ENCODE data around the gene ACADS.

DNA sequence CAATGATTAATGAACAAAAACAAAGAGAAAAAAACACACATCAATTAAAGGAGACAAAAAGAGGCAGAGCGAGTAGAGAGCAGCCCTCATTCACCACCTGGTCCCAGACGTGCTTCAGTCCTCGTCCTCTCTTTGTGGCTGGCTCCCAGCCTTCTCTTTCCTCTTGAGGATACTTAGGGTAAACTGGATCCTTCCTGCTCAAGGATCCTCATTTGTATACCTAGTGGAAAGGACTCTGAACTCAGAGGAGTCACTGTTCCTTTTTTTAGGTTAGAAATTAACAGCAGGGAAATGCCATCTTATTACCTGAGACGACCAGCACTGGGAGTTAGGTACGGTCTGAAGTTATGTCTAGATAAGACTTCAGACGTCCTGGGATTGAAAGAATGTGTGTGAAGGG, 29.0 kb upstream of the ACADS start:
- TF ChIP-seq, protein P1, sequence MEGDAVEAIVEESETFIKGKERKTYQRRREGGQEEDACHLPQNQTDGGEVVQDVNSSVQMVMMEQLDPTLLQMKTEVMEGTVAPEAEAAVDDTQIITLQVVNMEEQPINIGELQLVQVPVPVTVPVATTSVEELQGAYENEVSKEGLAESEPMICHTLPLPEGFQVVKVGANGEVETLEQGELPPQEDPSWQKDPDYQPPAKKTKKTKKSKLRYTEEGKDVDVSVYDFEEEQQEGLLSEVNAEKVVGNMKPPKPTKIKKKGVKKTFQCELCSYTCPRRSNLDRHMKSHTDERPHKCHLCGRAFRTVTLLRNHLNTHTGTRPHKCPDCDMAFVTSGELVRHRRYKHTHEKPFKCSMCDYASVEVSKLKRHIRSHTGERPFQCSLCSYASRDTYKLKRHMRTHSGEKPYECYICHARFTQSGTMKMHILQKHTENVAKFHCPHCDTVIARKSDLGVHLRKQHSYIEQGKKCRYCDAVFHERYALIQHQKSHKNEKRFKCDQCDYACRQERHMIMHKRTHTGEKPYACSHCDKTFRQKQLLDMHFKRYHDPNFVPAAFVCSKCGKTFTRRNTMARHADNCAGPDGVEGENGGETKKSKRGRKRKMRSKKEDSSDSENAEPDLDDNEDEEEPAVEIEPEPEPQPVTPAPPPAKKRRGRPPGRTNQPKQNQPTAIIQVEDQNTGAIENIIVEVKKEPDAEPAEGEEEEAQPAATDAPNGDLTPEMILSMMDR (conservative IDR thresholded peaks at IDR 0.05; ENCODE audit: low read depth, low read length): no peak
- no peak for TF ChIP-seq EZH2 (IDR thresholded peaks at IDR 0.05; ENCODE audit: borderline replicate concordance, low read depth, low read length, poor library complexity, severe bottlenecking)
